Nephron (organoid): ENCODE measurements around the gene SATB2.

Experiments used
- H3K27ac Mint-ChIP-seq, 3 experiments: 2 replicates each; pipeline ENCODE4 v1.8.0; 2020; ENCODE audit warnings: mixed read lengths in 3 of 3, mild to moderate bottlenecking in 2 of 3, moderate library complexity in 1 of 3
- H3K27me3 Mint-ChIP-seq: 2 replicates; pipeline ENCODE4 v1.8.0; 2021; ENCODE audit warnings: low read depth, mild to moderate bottlenecking, moderate library complexity, mixed read lengths
- H3K36me3 Mint-ChIP-seq: 2 replicates; pipeline ENCODE4 v1.8.0; 2020; ENCODE audit warnings: low read depth, mixed read lengths
- H3K4me1 Mint-ChIP-seq: 2 replicates; pipeline ENCODE4 v1.8.0; 2020; ENCODE audit warnings: mixed read lengths
- H3K4me3 Mint-ChIP-seq, 3 experiments: 2 replicates each; pipeline ENCODE4 v1.8.0; 2020; ENCODE audit warnings: mild to moderate bottlenecking in 3 of 3, mixed read lengths in 3 of 3, moderate library complexity in 2 of 3
- H3K9me3 Mint-ChIP-seq: 2 replicates; pipeline ENCODE4 v1.8.0; 2020; ENCODE audit warnings: mixed read lengths
- TF ChIP-seq, protein P1 (sequence below), 3 experiments: fragments of 200-600 bp; sonication (generic); IDR thresholded peaks; one replicate each; pipeline ENCODE4 v1.5.0; 2021; ENCODE audit warnings: antibody characterized with exemption in 3 of 3; ENCODE audit not compliant: unreplicated experiment in 3 of 3

The SATB2 gene

DNA sequence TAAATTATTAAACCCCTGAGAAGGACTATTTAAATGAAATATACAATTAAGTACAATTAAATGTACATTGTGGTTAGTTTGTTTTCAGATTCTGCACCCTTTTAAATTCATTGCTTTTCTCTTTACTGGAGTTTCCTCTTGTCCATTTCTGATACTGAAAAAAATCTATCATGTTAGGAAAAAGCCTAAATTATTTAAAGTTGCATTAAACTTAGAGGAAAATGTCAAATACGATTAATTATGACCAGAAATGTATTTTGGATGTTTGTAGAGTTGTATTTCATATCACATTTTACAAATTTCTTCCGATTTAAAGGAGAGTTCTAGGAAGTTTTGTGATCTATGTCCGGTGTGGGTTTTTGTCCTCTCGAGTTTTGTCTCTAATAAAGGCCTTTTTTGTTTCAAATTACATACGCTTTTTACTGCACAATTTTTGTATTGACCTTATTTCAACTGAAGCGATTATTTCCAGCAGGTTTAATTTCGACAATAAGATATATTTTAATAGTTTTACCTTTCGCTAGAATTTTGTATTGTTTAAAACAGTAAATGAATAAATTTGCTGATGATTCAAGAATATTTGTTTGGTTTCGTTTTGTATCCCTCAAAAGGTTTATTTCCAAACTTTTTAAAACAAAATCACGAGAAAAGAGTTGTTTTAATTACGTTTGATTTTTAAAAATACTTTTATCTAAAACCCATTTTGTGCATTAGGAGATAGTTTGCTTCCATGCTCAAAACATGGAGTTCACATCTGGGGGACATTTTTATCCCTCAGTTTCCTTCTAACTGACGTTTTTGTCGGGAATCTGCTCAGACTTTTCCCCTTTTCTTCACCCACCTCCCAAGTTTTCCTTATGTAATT is 3.3 kb upstream of the SATB2 start:
- H3K4me3 Mint-ChIP-seq = peak overlapping the region; percentile 69 to 93 (median 76)
- TF ChIP-seq, protein P1, sequence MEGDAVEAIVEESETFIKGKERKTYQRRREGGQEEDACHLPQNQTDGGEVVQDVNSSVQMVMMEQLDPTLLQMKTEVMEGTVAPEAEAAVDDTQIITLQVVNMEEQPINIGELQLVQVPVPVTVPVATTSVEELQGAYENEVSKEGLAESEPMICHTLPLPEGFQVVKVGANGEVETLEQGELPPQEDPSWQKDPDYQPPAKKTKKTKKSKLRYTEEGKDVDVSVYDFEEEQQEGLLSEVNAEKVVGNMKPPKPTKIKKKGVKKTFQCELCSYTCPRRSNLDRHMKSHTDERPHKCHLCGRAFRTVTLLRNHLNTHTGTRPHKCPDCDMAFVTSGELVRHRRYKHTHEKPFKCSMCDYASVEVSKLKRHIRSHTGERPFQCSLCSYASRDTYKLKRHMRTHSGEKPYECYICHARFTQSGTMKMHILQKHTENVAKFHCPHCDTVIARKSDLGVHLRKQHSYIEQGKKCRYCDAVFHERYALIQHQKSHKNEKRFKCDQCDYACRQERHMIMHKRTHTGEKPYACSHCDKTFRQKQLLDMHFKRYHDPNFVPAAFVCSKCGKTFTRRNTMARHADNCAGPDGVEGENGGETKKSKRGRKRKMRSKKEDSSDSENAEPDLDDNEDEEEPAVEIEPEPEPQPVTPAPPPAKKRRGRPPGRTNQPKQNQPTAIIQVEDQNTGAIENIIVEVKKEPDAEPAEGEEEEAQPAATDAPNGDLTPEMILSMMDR (IDR thresholded peaks at IDR 0.05; ENCODE audit: unreplicated experiment in 3 of 3) = no peak
- peaks cover 91% of the 10 kb centered on the region for H3K27me3 Mint-ChIP-seq

DNA sequence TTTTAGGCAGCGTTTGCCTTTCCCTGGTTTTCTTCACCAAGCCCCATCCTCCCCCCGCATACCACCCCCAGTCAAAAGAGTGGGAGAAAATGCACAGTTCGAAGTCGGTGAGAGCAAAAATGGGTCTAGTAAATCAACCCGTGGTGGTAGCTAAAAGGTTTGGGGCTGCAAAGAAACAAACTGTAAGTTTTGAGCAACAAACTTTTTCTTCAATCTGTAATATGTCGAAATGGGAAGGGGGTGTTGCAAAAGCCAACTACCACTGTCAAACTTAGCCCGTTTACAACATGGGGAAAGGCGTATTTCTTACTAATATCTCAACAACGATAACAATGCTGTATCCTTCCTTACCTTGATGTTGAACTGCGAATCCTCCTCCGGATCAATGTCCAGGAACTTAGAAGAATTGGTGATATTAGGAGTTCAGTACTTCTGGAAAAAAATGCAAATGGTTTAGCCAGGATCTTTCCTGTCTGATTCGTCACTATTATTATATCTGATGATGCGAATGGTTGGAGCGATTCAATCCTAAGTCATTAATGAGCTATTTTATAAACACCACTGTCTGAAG is 2.4 kb upstream of the SATB2 start:
- Mint-ChIP-seq H3K27ac (peak overlapping the region in 2 of 3 experiments; percentile 82 to 89), H3K4me1 (peaks cover 33% of the 10 kb centered on the region), H3K36me3 (no peaks in the 10 kb centered on the region), H3K4me3 (peak overlapping the region; percentile 91 to 95 (median 93)), H3K27me3 (peaks cover 91% of the 10 kb centered on the region), H3K9me3 (no peaks in the 10 kb centered on the region)
- TF ChIP-seq, protein P1 (IDR thresholded peaks at IDR 0.05; ENCODE audit: unreplicated experiment in 3 of 3) = no peak

More for the DNA sequence above, 3.3 kb upstream of the SATB2 start:
- H3K4me1 Mint-ChIP-seq = peaks cover 32% of the 10 kb centered on the region
- H3K9me3 Mint-ChIP-seq = no peaks in the 10 kb centered on the region
- peak overlapping the region in 1 of 3 experiments; percentile 89 for H3K27ac Mint-ChIP-seq
- no peaks in the 10 kb centered on the region for H3K36me3 Mint-ChIP-seq

DNA sequence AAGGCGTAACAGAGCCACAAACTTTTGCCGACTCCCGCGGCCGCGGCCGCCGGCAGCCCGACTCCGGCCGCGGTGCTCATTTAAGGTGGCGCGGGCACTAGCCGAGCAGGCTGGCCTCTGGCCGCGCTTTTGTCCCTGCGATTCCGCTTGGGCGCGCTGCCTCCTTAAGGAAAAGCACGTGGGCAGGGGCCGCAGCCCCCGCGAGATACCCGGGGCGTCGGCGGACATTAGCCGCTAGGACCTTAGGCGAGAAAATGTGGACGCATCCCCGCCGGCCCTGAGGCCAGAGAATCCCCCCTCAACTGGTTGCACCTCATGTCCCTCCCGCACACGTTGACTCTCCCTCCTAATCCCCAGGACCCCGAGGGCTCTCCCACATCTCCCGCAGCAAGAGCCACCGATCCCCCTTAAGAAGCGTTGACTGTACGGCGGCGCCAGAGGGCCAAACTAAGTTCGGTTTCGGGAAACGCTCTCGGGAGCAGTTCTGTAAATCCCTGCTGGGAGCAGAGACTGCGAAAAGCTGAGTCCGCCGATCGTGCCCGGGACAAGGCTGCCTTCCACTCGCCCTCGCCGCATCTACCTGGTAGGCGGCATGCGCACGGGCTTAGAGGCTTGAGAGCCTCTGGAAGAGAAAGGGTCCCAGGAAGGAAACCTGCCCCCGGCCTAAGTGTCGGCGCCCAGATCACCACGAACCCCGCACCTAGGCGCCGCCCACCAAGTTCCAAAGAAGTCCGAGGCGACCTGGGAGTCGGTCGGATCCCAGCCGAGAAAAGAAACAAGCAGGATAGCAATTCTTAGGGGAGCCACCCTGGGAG is 1.8 kb upstream of the SATB2 start:
- TF ChIP-seq, protein P1 (IDR thresholded peaks at IDR 0.05; ENCODE audit: unreplicated experiment in 3 of 3) = no peak
- peak overlapping the region; percentile 91 to 95 (median 93) for H3K4me3 Mint-ChIP-seq
- H3K4me1 Mint-ChIP-seq = peaks cover 30% of the 10 kb centered on the region
- H3K27me3 Mint-ChIP-seq = peaks cover 91% of the 10 kb centered on the region
- H3K36me3 Mint-ChIP-seq = no peaks in the 10 kb centered on the region
- H3K27ac Mint-ChIP-seq = peak overlapping the region; percentile 68 to 89 (median 82)
- no peaks in the 10 kb centered on the region for H3K9me3 Mint-ChIP-seq

DNA sequence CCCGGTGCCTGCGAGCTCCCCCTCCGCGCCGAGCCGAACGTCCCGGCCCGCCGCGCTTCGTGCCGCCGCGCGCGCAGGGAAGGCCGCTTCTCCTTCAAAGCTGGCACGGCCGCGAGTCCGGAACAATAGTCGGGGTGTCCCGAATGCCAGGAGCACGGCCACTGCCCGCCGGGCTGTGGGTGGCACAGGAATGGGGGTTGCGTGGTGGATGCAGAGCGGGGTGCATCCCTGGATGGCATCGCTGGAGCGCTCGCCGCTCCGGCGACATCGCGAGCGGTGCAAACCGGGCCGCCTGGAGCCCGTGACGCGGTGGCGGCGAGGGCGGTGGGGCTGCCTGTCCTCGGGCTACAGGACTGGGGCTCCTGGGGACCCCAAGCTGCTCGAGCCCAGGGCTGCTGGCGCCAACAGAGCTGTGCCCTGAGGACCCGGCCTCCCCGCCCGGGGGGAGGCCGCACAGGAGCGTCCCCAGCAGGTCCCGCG is 1.1 kb upstream of the SATB2 start:
- TF ChIP-seq, protein P1 (IDR thresholded peaks at IDR 0.05; ENCODE audit: unreplicated experiment in 3 of 3) = no peak
- H3K27me3 Mint-ChIP-seq = peaks cover 91% of the 10 kb centered on the region
- H3K9me3 Mint-ChIP-seq = no peaks in the 10 kb centered on the region
- H3K4me1 Mint-ChIP-seq = peaks cover 30% of the 10 kb centered on the region
- H3K4me3 Mint-ChIP-seq = peak overlapping the region; percentile 76 to 95 (median 91)
- H3K36me3 Mint-ChIP-seq = no peaks in the 10 kb centered on the region
- H3K27ac Mint-ChIP-seq = no peak overlapping the region

DNA sequence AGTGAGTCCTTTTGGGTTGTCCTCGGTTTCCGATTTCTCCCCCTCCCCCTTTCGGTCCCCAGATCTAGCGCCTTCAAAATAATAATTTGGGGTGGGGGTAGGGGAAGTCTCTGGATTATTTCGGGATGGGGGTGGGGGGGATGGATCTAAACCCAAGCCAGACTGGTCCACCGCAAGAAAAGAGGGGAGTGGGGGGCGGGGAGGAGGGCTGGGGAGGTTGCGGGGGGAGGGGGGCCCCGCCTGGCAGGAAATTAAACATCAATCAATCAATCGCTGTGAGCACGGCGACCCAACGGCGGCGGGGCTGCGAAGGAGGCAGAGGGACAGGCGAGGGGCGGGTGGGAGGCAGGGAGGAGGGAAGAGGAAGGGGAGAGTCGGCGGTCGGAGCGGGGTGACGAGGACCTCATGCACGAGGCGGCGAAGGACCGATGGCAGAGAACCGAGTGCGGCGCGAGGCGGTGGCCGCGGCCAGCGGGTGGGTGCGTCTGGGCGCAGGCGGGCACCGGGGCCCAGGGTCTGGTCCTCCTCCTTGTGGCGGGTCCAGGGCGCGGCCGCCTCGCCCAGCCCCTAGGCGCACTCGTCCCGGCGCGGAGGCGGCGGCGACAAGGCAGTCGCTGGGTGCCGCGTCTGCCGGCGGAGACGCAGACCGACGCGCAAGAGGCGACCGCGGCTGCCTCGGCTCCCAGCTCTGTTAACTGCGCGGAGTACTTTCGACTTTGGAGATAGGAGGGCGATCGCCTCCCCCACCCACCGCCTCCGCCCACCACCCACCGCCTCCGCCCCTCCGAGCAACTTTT is 468 bp upstream of the SATB2 start:
- H3K9me3 Mint-ChIP-seq = no peaks in the 10 kb centered on the region
- peak overlapping the region; percentile 84 to 93 (median 90) for H3K4me3 Mint-ChIP-seq
- TF ChIP-seq, protein P1 (IDR thresholded peaks at IDR 0.05; ENCODE audit: unreplicated experiment in 3 of 3) = no peak

More for the DNA sequence above, 468 bp upstream of the SATB2 start:
- Mint-ChIP-seq H3K4me1 (peaks cover 30% of the 10 kb centered on the region), H3K36me3 (no peaks in the 10 kb centered on the region), H3K27me3 (peaks cover 90% of the 10 kb centered on the region), H3K27ac (no peak overlapping the region)
